Retinal pigment epithelial cell (primary cell): ENCODE data around the gene DENND5A.
"Not testable (repeated sequence)": the region's sequence is repeated elsewhere in the genome, so short reads cannot be mapped to it uniquely, and the experiment has no call there.

Experiments used
- DNase-seq: peaks from one replicate; pipeline ENCODE4 v3.0.0-alpha.2; 2010; ENCODE audit warnings: low read depth
- H3K4me3 ChIP-seq: 2 replicates; pipeline ENCODE4 v1.5.1; 2011; ENCODE audit warnings: mild to moderate bottlenecking, low read length, control low read depth, moderate library complexity
- CTCF ChIP-seq: conservative IDR thresholded peaks from 2 replicates; pipeline ENCODE4 v1.5.1; 2011; ENCODE audit warnings: low read depth, low read length, control low read depth, inconsistent platforms

DENND5A gene

GRCh38 chr11:9201372-9202162 lies 63.6 kb downstream of the DENND5A start:
- TF ChIP-seq CTCF = no peak
- DNase-seq = no peak
- no peak overlapping the region for H3K4me3 ChIP-seq

GRCh38 chr11:9200471-9200870 lies 64.7 kb downstream of the DENND5A start:
- H3K4me3 ChIP-seq = no peak overlapping the region
- no peak for DNase-seq
- no peak for TF ChIP-seq CTCF

GRCh38 chr11:9193316-9193715 lies 71.8 kb downstream of the DENND5A start:
- DNase-seq = no peak
- TF ChIP-seq CTCF = no peak
- no peak overlapping the region for H3K4me3 ChIP-seq

DNA sequence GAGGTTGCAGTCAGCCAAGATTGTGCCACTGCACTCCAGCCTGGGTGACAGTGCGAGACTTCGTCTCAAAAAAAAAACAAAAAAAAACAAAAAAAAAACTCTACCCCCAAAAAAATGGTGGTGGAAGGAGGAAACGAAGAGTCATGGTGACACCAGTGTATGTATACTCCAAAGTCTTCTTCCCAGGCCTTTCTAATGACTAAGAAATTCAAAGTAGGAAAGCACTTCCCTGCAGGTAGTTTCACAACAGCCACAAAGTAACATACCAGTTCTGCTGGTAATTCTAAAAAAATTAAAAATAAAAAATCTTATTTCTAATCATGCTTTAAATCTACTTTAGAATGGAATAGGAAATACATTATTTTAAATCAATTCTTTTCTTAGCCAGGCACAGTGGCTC lies 72.6 kb downstream of the DENND5A start:
- H3K4me3 ChIP-seq = no peak overlapping the region
- DNase-seq = no peak
- no peak for TF ChIP-seq CTCF

GRCh38 chr11:9190326-9191016 lies 74.7 kb downstream of the DENND5A start:
- DNase-seq, H3K4me3 ChIP-seq: not testable (repeated sequence)

GRCh38 chr11:9188860-9189259 lies 76.3 kb downstream of the DENND5A start:
- H3K4me3 ChIP-seq, DNase-seq: not testable (repeated sequence)

- H3K4me3 ChIP-seq = no peak overlapping the region
- DNase-seq = no peak
- TF ChIP-seq CTCF = no peak
Measured at GRCh38 chr11:9187616-9188015, 77.5 kb downstream of the DENND5A start.

GRCh38 chr11:9184516-9184915 lies 80.6 kb downstream of the DENND5A start:
- TF ChIP-seq CTCF = no peak
- no peak overlapping the region for H3K4me3 ChIP-seq

More at GRCh38 chr11:9184516-9184915, 80.6 kb downstream of the DENND5A start:
- DNase-seq = no peak
